HG02610 (cell line): ENCODE measurements around the gene ARID1A.
A peak's percentile ranks its signal among the peaks of the same experiment; 100 is the strongest.

Source experiments
- ATAC-seq: cut with Tn5 transposase; IDR thresholded peaks from one replicate; pipeline ENCODE4 v1.9.1; 2021; ENCODE audit warnings: mild to moderate bottlenecking, moderate library complexity; ENCODE audit not compliant: unreplicated experiment

Gene ARID1A

GRCh38 chr1:26826261-26827105 lies 130.7 kb downstream of the ARID1A start, which contains the start of gene ZDHHC18:
ZDHHC18 (plus strand) TSS chr1:26826688; CDS start chr1:26826805, 117 bp downstream.
- peak; percentile 78 for ATAC-seq

GRCh38 chr1:26827106-26827604 lies 131.3 kb downstream of the ARID1A start:
- no peak for ATAC-seq

- ATAC-seq, result no peak
Observed at GRCh38 chr1:26827663-26828062, 131.8 kb downstream of the ARID1A start.

- no peak for ATAC-seq
Observed at GRCh38 chr1:26828411-26828991, 132.7 kb downstream of the ARID1A start.

- no peak for ATAC-seq
Observed at GRCh38 chr1:26829184-26829911, 133.5 kb downstream of the ARID1A start.

- no peak for ATAC-seq
Observed at GRCh38 chr1:26831059-26831458, 135.2 kb downstream of the ARID1A start.
